A673 (cell line): Measurements from ENCODE around the gene ADGRB2. TPM values are rescaled to one million over a fixed set of nuclear protein-coding genes. Genes with fewer than 3 reads are reported as not detected.

Experiments used
- Bru-seq: library from RNA; stranded (reverse); fragments of 400-500 nt; gene quantifications from one replicate; lab custom pipeline; 2021; lab: Mats Ljungman, UMichigan
- BruChase-seq, 2 experiments: library from RNA; stranded (reverse); fragments of 400-500 nt; gene quantifications; one replicate each; lab custom pipeline; 2021; lab: Mats Ljungman, UMichigan
- BruUV-seq: library from RNA; stranded (reverse); fragments of 400-500 nt; replicated peaks from 2 replicates; lab custom pipeline; 2021; lab: Mats Ljungman, UMichigan
- CTCF ChIA-PET: fragments of 300-600 bp; sonication (Branson Sonifier 250); formaldehyde crosslinking; loops from one replicate; lab custom pipeline; 2022; ENCODE audit warnings: antibody characterized with exemption; lab: Charles Lee
- POLR2A ChIA-PET: fragments of 300-600 bp; sonication (Branson Sonifier 250); formaldehyde crosslinking; loops from one replicate; lab custom pipeline; 2022; ENCODE audit warnings: antibody characterized with exemption; ENCODE audit not compliant: low non-redundant PET; lab: Charles Lee
- DNase-seq: peaks from one replicate; pipeline ENCODE4 v3.0.0-alpha.2; 2015; ENCODE audit warnings: low spot score
- H3K27ac ChIP-seq: fragments of 200-600 bp; sonication (generic); 2 replicates; pipeline ENCODE4 v1.5.1; 2016; ENCODE audit warnings: mixed run types, low read depth, mild to moderate bottlenecking, mixed read lengths, antibody characterized with exemption, low read length; ENCODE audit not compliant: poor library complexity, severe bottlenecking
- H3K27me3 ChIP-seq: fragments of 200-600 bp; sonication (generic); replicated peaks from 2 replicates; pipeline ENCODE4 v1.6.1; 2017; ENCODE audit warnings: mixed run types, low read depth, mild to moderate bottlenecking, mixed read lengths, antibody characterized with exemption, low read length; ENCODE audit not compliant: insufficient read depth, poor library complexity
- H3K36me3 ChIP-seq: fragments of 200-600 bp; sonication (generic); 2 replicates; pipeline ENCODE4 v1.6.1; 2016; ENCODE audit warnings: mixed run types, mild to moderate bottlenecking, mixed read lengths, antibody characterized with exemption, low read length; ENCODE audit not compliant: insufficient read depth, poor library complexity, severe bottlenecking
- H3K4me1 ChIP-seq: fragments of 200-600 bp; sonication (generic); 2 replicates; pipeline ENCODE4 v1.6.1; 2017; ENCODE audit warnings: mixed run types, mild to moderate bottlenecking, mixed read lengths, antibody characterized with exemption, low read length; ENCODE audit not compliant: insufficient read depth, poor library complexity, severe bottlenecking
- H3K4me3 ChIP-seq: fragments of 200-600 bp; sonication (generic); 2 replicates; pipeline ENCODE4 v1.5.1; 2016; ENCODE audit warnings: low read depth, mixed run types, mild to moderate bottlenecking, mixed read lengths, low read length; ENCODE audit not compliant: poor library complexity, severe bottlenecking
- H3K9me3 ChIP-seq: fragments of 200-600 bp; sonication (generic); 2 replicates; pipeline ENCODE4 v1.6.1; 2016; ENCODE audit warnings: mixed run types, low read depth, mild to moderate bottlenecking, mixed read lengths, antibody characterized with exemption, low read length; ENCODE audit not compliant: poor library complexity, severe bottlenecking
- EZH2 ChIP-seq: fragments of 200-600 bp; sonication (generic); IDR thresholded peaks from 2 replicates; pipeline ENCODE4 v1.6.1; 2017; ENCODE audit warnings: borderline replicate concordance, low read depth, mild to moderate bottlenecking, mixed read lengths, antibody characterized with exemption, low read length; ENCODE audit not compliant: poor library complexity, severe bottlenecking
- intact Hi-C: fragments of 100-400 bp; cut with micrococcal nuclease; formaldehyde crosslinking; loops from one replicate; pipeline ENCODE4 v1.10.0; 2022; ENCODE audit not compliant: unreplicated experiment
- long read RNA-seq: library from polyadenylated mRNA; stranded (forward); transcript quantifications from one replicate; pipeline ENCODE4 v2.0.0, GENCODE V29; 2022
- total RNA-seq: library from RNA; stranded (reverse); gene quantifications from 2 replicates; pipeline ENCODE4 v1.2.3, GENCODE V29; 2021
- TF ChIP-seq, protein P1 (sequence below): fragments of 300-800, 200-600 bp; sonication (generic); conservative IDR thresholded peaks from 2 replicates; pipeline ENCODE4 v1.5.1; 2017; ENCODE audit warnings: low read depth, mild to moderate bottlenecking, antibody characterized with exemption, low read length, moderate library complexity, mixed read lengths

Gene ADGRB2
- total RNA-seq (5.9 and 8.6 TPM in 2 replicates), Bru-seq, nascent RNA (percentile 32 among the genes with signal in this experiment), BruChase-seq, experiment 1, labeled RNA remaining after a 2-hour chase (percentile 43 among the genes with signal in this experiment), BruChase-seq, experiment 2, labeled RNA remaining after a 6-hour chase (percentile 42 among the genes with signal in this experiment)
- long read RNA-seq, partial matches to known transcripts = 4 of 8 reads
- long read RNA-seq, other reads (novel, unspliced or antisense) = 4 of 8 reads

DNA sequence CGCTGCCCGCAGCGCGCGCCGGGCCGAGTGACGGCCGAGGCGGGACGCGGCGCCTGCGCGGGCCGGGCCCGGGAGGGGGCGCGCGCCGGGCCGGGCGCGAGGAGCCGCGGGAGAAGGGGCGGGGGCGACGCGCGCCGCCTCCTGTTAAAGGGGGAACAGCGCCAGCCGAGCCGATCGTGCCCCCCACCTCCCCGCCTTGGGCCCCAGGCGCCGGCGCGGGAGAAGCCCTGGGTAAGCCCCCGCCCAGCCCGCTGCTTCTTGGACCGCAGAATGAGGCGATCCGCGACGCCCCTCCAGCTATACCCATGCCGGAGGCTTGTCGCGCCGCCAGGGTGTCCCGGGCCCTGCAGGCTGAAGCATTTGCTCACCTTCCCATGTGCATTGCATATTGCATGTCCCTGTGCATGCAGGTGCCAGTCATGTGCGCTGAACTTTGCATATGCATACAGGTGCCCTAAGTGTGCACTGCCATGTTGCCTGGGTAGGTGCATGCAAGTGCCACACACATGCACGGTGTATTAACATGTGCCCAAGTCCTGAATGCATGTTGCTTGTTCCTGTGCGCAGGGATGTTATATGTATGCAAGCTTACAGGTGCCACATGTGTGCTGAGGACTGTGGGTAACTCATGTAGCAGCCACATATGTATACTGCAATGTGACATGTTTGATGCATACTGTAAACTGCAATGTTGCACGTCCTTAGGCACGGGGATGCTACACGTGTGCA, at the start of gene ADGRB2:
Gene ADGRB2 (minus strand): TSS at position 29 of the 729 bp plus-strand sequence. CDS start 7,119 bp downstream, outside the sequence.
- ChIA-PET POLR2A (no interaction called here), CTCF (interaction anchor here (2.1 to 3.6 kb wide), 2 partner anchors 25 to 200 kb away, joined by 10 to 15 read pairs; no protein-coding TSS in a partner anchor)
- intact Hi-C loops = no loop called here
- Histone ChIP-seq H3K36me3 (no peaks in the 10 kb centered on the region), H3K27me3 (no peaks in the 10 kb centered on the region), H3K9me3 (no peaks in the 10 kb centered on the region), H3K4me1 (peaks cover 31% of the 10 kb centered on the region), H3K4me3 (peak within 1 kb of the TSS; percentile 64), H3K27ac (no peak within 1 kb of the TSS)
- no TSS peak for BruUV-seq
- peak; percentile 46 for DNase-seq
- TF ChIP-seq, protein P1, sequence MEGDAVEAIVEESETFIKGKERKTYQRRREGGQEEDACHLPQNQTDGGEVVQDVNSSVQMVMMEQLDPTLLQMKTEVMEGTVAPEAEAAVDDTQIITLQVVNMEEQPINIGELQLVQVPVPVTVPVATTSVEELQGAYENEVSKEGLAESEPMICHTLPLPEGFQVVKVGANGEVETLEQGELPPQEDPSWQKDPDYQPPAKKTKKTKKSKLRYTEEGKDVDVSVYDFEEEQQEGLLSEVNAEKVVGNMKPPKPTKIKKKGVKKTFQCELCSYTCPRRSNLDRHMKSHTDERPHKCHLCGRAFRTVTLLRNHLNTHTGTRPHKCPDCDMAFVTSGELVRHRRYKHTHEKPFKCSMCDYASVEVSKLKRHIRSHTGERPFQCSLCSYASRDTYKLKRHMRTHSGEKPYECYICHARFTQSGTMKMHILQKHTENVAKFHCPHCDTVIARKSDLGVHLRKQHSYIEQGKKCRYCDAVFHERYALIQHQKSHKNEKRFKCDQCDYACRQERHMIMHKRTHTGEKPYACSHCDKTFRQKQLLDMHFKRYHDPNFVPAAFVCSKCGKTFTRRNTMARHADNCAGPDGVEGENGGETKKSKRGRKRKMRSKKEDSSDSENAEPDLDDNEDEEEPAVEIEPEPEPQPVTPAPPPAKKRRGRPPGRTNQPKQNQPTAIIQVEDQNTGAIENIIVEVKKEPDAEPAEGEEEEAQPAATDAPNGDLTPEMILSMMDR = 0 out of 2 replicates have a peak, but pooled peaks have one; percentile 10
- TF ChIP-seq EZH2 = no peak

- no TSS peak for BruUV-seq
- no peak for DNase-seq
- no peak overlapping the region for H3K4me3 ChIP-seq
- TF ChIP-seq, protein P1 = no peak
- TF ChIP-seq EZH2 = no peak
- POLR2A ChIA-PET = no interaction called here
- H3K36me3 ChIP-seq = no peaks in the 10 kb centered on the region
- intact Hi-C loops = no loop called here
- H3K27me3 ChIP-seq = no peaks in the 10 kb centered on the region
- no peak overlapping the region for H3K27ac ChIP-seq
- no peaks in the 10 kb centered on the region for H3K9me3 ChIP-seq
- CTCF ChIA-PET = interaction anchor here (0.5 kb wide), 1 partner anchor 23 kb away, joined by 4 read pairs; no protein-coding TSS in a partner anchor
- no peaks in the 10 kb centered on the region for H3K4me1 ChIP-seq
Measured at GRCh38 chr1:31812158-31812829, 48.2 kb upstream of the ADGRB2 start.

DNA sequence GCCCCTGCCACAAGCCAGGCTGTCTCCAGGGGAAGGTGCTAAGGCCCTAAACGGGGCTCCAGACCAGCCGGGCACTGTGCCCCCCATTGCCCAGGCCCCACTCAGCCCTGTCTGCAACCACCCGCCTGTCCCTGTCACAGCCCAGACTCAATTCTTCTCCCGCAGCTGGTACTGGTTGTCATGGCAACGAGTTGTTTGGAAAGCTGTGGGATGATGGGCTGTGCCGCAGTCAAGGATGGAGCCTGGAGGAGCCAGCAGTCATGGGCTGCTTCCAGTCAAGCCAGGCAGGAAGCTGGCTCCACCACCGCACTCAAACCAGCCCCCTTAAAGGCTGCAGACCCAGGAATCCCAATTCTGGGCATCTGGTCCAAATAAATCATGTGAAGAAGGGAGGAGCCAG, 47.5 kb upstream of the ADGRB2 start:
- Histone ChIP-seq H3K4me3 (no peak overlapping the region), H3K4me1 (no peaks in the 10 kb centered on the region), H3K27me3 (no peaks in the 10 kb centered on the region), H3K36me3 (no peaks in the 10 kb centered on the region), H3K9me3 (no peaks in the 10 kb centered on the region), H3K27ac (no peak overlapping the region)
- DNase-seq = peak; percentile 60
- BruUV-seq = no TSS peak
- CTCF ChIA-PET = interaction anchor here (0.5 to 1.0 kb wide), 2 partner anchors 22 to 153 kb away, joined by 4 to 7 read pairs; no protein-coding TSS in a partner anchor
- intact Hi-C loops = no loop called here
- POLR2A ChIA-PET = no interaction called here
- TF ChIP-seq, protein P1 = no peak
- TF ChIP-seq EZH2 = no peak
